HG03558 (cell line): ENCODE results near the gene TLX3.
"Not testable (repeated sequence)": the region's sequence is repeated elsewhere in the genome, so short reads cannot be mapped to it uniquely, and the experiment has no call there.

ENCODE experiments used
- ATAC-seq: cut with Tn5 transposase; IDR thresholded peaks from one replicate; pipeline ENCODE4 v1.9.1; 2021; ENCODE audit warnings: moderate number of reproducible peaks; ENCODE audit not compliant: unreplicated experiment; ENCODE audit errors: extremely low read depth

Gene TLX3

DNA sequence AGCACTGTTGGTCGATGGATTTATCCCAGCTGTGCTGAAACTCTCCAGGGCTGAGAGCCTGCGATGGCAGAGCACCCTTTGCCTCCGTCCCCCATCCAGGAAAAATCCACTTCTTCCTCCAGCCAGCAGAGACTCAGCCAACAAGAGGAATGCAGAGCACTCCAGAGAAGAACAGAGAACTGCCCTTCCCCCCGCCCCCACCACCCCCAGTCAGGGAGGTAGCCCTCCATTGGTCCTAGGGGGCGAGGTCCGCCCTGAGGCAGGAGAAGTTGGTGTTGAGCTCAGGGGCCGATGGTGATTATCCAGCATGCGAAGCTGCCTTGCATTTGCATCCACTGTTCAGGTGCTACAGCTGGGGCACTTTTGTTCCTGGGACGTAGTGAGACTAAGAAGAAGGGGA lies 9.0 kb downstream of the TLX3 start:
- no peak for ATAC-seq

DNA sequence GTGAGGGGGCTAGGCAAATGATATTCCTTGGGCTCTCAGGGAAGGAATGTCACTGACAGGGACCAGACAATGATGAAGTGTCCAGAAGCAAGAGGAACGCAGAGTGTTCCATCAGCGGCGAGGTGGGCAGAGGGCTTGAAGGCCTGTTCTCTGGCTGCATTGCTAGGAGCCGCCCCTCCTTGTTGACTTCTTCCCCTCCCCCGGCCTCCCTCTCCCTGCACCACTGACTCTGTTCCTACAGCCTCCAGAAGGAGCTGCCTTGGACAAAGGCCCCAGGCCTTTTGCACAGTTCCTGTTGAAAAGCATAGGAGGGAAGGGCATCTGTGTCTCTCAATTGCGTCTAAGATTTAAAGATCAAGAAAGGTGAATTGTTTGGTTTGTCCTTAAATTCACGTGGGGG lies 12.4 kb downstream of the TLX3 start:
- no peak for ATAC-seq

DNA sequence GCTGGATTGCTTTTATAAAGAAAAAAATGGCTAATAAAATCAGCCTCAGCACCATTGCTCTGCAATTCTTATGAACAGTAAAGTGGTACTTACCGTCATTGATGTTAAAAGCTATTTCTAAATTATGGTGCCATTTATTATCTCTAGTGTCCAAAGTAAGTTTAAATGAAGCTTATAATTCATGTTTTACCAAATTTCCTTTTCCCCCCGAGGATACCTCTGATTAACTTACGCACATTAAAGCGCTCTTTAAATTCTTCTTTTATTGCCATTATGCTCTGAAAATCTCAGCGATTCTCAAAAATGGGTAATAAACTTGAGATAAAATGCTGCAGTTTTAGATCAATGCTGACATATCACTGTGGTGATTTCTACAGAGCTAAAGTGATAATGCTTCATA lies 13.5 kb downstream of the TLX3 start:
- ATAC-seq, result no peak

DNA sequence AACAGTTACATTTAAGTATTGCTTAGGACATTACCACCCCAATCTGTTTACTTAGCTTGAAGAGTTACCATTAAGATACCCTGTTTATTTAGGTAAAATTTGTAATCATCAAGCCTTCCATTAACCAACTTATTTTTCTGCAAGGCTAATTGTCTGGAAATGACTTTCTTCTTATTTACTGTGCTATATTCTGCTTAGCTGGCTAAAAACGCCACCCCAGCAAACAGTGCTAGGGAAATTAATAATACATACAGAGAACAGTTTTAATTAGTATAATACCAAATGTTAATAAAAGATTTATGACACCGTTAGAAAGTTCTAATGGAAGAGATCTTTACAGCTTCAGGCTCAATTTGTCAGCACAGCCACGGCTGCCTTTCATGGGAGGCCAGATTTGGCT lies 14.0 kb downstream of the TLX3 start:
- ATAC-seq, result no peak

- no peak for ATAC-seq
Observed at GRCh38 chr5:171323806-171324632, 15.0 kb downstream of the TLX3 start.

- ATAC-seq, result no peak
Observed at GRCh38 chr5:171330021-171330420, 21.0 kb downstream of the TLX3 start.

DNA sequence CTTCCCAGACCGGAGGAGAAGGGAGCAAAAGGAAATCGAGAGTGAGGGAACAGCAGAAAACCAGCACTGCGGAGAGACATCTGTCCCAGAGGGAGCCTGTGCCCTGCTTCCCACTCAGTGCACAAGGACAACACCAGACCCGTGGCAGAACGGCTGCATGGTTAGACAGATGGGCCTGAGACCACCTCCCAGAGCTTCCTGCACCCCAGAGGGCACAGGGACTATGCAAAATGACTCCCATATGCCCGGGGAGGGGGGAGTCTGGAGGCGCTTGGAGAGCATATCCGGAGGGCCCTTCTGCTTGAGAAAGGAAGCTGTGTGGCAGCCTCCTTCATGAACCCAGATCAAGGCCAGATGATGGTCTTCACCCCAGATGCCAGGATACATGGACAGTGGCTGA lies 26.6 kb downstream of the TLX3 start:
- no peak for ATAC-seq

DNA sequence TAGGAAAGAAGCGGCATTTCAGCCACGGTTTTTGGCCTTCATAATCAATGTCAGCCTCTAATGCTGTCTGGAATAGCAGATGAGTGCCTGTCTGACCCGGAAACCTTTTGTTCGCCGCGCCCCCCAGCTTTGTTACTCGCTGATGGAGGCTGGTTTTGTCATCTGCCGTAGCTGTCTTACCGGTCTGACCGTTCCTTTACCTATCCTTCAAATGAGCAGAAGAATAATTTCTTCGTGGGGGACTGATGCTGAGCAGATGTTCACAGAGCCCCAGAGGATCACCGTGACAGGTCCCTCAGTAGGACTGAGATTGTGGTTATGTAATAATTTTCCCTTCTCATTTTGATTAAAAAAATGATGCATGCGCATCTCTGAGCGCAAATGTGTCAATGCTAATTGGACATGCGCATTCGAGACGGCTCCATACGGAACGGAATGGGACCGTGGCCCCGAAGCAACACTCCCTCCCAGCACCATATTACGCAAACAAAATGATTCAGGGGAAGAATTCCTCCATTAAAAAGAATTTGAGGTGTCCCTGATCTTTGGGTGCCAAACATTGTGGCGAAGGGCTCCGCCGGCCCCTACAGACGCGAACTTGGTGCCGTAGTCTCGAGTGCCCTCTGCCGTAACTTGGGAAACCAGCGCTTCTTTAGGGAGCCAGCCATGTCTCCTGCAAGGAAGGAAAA lies 27.6 kb downstream of the TLX3 start:
- ATAC-seq, result no peak

DNA sequence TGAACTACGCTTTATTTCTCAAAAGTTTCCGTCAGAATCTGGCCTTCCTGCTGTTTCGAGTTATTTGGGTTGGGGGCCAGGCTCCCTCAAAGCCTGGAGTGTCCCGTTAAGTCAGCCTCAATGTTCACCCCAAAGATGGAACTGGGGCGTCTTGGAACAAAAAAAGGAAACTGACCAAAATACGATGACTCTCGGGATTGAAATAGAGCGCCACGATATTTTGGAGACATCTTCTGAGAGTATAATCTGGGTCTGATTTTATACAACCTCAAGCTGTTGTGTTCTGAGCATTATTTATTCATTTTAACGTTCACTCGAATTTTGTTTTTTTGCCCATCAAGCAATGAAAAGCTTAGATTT lies 28.1 kb downstream of the TLX3 start:
- ATAC-seq, result no peak

DNA sequence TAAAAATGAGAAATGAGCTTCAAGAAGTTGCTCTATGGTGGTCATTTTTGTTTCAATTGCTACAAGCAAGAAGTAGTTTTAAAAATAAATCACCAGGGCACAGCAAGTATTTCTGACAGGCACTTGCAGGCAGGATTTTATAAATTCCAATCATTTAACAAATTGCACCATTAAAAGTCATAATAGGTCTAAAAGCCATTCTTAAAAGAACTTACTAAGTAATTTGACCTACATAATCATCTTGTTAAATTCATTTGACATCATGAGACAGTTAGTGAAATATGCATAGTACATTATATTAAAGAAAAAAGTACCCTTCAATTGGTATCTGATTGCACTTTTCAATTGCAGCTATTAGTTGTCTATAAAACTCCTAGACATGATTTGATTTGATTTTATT lies 31.0 kb downstream of the TLX3 start:
- no peak for ATAC-seq

DNA sequence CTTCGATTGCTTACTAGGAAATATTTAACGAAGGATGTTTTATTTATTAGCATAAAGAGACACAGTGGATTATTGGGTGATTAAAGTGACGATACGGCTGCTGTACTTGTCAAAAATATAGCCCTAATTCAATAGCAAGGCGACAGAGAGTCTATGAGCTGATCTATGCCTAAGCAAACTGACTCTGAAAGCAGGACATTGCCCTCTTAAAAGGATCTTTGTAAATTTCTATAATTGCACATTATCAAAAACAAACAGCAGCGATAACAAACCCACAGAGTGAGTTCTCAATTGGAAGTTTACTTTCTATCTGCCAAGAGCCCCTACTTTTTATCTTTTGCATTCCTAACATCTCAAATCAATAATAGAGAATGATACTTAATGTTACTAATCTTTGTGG lies 31.4 kb downstream of the TLX3 start:
- ATAC-seq, result no peak

DNA sequence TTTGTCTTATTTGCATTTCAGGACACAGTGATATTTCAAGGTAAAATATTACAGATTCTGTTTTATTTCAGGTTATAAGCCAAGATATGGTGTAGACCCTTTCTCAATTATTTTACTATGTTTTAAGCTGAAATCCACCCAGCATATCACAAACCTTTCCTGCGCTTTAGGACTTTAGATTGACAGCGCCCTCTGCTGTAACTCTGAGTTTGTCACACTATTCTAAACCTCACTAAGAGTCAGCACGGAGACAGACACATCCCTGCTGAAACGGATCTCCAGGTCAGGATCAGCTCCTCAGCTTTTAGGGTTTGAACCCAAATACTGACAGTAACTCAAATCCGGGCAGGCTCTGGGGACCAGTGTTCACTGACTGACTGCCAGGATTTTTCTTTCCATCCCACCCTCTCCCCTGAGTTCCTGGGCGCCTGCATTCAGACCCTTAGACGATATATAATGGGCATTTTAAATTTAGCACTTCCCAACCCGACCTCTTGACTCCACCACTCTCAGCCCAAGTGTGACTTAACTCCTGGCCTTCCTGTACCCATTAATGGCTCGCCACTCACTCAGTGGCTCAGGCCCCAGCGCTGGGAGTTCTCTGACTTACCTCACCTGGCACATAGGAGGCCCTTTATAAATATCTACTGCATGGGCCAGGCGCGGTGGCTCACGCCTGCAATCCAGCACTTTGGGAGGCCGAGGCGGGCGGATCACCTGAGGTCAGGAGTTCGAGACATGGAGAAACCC lies 33.5 kb downstream of the TLX3 start:
- ATAC-seq, result no peak

DNA sequence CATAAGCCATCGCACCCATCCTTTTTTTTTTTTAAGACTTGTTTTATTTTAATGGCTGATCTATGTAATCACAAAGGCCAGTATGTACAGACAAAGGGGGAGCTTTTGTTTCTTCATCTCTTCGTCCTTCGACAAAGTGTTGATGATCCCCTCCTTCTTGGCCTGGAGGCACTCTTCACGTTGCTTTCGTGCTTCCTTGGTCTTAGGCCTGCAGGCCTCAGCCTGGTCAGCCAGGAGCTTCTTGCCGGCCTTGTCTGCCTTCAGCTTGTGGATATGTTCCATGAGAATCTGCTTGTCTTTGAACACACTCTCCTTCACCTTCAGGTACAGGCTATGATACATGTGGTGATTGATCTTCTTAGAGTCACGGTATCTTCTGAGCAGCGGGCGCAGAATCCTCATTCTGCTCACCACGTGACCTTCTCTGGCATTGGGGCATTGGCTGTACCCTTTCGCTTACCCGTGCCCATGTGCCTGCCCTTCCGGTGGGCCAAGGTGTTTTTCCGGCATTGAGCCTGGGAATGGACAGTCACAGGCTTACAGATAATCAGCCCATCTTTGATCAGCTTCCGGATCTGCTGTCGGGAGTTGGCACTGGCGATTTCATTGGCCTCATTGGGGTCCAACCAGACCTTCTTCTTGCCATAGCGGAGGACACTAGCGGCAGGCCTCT lies 36.0 kb downstream of the TLX3 start:
- ATAC-seq, result no peak

DNA sequence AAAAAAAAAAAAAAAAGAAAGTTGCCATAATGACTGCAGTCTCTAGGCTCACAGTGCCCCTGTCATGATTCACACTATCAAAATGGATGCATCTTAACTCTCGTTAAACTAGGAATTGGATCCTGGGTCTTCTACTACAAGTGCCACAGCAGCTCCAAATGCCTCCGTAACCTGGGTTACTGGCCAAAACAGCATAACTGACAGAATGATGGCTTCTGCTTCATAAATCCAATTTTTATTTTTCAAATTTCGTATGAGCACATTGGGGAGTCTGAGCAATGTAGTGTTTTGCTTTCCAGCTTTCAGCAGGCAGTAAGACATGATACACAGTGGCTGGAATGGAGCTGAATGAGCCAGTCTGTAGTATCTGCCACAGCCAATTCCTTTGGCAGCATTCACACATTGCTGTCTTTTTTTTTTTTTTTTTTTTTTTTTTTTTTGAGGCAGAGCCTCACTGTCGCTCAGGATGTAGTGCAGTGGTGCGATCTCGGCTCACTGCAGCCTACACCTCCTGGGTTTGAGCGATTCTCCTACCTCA lies 42.6 kb downstream of the TLX3 start:
- ATAC-seq, result no peak

DNA sequence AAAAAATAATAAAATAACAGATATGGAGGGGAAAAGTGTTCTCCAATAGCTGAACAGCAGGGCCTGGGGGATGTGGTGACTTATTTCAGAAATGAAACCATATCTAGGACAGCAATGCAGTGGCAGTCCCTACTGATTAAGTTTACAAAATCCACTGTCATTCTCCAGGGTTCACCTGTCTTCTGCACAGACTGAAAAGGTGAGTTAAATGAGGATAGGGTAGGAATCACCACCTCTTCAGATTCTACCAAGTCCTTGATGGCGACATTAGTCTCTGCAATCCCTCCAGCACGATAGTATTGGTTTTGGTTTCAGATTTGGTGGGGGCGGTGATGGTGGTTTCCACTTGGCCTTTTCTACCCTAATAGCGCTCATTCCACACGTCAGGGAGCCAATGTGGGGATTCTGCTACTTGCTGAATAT lies 46.3 kb downstream of the TLX3 start:
- ATAC-seq, result peak; percentile 82

DNA sequence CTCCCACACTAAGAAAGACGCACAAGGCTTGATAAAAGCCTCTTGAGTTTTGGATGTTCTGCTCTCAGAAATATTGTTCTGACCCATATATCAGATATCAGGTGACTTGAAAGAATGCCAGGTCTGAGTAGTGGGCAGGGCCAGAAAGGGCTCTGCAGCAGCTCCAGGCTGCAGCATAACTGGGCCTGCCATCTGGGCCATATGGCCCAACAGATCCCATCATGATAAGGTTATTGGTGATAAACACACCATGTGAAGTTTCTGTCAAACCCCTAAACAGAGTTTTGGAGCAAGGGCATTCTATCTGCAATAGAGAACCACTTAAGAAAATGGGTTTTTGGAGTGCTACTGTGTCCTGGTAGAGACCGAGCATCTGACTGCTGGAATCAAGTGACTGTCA lies 48.8 kb downstream of the TLX3 start:
- no peak for ATAC-seq

- ATAC-seq, result not testable (repeated sequence)
Observed at GRCh38 chr5:171361151-171361550, 52.1 kb downstream of the TLX3 start.
